HG03108 (cell line): ENCODE results near the gene GNRHR.

Experiments used
- ATAC-seq: cut with Tn5 transposase; IDR thresholded peaks from one replicate; pipeline ENCODE4 v1.9.1; 2021; ENCODE audit warnings: moderate library complexity; ENCODE audit not compliant: unreplicated experiment

GNRHR gene

GRCh38 chr4:67700738-67701516 lies 53.3 kb downstream of the GNRHR start, which contains the start of gene UBA6:
Gene UBA6, minus strand, starts transcription at chr4:67701155. Its CDS starts 36 bp downstream, at chr4:67701119.
- ATAC-seq = peak; percentile 99

DNA sequence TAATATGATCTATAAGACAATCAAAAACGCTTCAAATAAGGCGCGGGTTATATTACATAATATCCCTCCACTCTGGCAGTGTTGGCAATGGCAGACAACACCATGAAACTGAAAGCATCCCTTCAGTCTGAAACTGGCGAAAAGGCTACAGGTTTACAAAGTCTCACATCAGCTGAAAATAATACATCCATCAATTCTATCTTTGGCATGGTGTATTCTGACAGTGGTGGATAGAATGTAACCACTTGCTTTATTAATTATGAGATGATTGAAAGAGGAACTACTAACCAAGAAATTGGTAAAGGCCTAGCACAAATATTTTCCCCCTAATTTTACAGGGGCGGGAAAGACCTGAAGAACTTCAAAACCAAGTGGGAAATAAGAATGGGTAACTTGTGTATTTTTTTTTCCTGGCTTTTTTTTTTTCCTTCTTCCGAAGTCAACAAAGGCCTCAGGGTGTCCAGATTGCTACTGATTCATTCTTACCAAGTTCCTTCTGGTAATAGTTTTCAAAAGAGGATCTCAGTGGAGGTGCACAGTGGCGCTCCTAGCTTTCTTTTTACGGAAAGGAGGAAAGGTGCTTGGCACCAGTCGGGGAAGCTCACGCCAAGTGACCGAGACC lies 54.0 kb downstream of the GNRHR start:
- no peak for ATAC-seq

DNA sequence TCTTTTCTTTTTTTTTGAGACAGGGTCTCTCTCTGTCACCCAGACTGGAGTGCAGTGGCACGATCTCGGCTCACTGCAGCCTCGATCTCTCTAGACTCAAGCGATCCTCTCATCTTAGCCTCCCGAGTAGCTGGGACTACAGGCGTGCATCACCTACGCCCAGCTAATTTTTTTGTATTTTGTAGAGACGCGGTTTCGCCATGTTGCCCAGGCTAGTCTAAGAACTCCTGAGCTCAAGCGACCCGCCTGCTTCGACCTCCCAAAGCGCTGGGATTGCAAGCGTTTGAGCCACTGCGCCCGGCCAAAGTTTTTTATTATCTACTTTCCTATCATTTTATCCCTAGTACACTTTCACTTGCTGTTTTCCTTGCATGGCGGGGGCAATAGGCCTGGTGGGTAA lies 54.6 kb downstream of the GNRHR start:
- ATAC-seq = no peak

DNA sequence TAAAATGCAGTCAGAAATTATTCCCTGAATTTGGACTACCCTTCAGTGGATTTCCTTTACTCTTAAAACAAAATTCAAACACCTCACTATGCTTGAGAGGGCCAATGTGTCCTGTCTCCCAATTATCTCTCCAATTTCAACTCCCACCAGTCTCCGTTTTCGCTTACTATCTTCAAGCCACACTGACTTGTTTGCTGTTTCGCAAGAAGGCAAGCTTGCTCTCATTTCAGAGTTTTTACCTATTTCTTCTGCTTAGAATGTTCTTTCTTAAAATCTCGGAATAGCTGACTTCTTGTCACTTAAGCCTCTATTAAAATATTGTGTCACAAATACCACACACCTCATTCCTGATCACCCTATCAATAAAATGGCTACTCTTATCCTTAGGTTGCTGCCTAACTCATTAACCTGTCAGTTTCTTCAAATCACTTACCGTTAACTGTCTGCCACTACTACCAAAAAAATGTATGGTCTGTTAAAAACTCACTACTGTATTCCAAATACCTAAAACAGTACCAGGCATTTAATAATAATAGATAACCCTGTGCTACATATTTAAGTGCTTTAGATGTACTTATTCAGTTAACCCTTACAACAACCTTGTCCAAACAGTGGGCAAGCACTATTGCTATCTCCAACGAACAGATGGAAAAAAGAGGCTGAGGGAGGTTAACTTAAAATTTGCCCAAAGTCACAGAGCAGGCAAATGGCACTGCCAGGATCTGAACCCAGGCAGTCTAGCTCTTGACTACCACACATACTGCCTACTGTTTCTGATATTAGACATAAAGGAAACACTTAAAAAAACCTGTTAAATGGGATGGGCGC lies 56.1 kb downstream of the GNRHR start:
- no peak for ATAC-seq

- no peak for ATAC-seq
These were observed 58.1 kb downstream of the GNRHR start for GRCh38 chr4:67696061-67696460.

DNA sequence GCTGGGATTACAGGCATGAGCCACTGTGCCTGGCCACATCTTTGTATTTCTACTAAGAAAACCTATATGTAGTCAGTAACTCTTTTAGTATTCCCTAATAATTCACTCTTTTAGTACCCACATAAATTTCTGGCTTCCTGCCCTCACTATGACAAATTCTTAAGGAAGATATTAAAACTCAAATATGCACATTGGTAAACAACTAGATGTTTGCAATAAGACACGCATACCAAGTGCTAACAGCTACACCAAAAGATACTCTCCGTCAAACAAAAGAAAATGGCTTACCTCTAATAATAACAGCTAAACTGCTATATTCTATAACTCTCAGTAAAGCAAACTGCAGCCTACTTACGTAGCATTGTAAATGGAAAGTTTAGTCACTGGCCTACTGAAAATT lies 59.5 kb downstream of the GNRHR start:
- ATAC-seq = no peak

DNA sequence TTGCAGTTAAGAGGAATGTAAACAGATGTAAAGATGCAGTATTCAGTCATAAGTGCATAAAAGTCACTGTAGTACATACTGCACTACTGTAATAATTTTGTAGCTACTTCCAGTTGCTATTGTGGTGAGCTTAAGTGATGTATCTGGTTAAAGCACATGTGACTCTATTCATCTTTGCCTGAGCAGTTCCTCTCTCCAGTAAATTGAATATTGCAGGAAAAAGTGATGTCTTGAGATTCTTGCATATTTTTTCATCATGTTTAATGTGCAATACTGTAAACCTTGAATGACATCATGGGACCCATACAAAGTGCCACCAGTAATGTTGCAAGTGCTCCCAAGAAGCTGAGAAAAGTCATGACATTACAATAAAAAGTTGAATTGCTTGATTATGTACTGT lies 62.9 kb downstream of the GNRHR start:
- no peak for ATAC-seq
